WTC11 (cell line): ENCODE results near the gene DALRD3. TPM values are rescaled to one million over a fixed set of nuclear protein-coding genes. Genes with fewer than 3 reads are reported as not detected.
A peak's percentile ranks its signal among the peaks of the same experiment; 100 is the strongest.

Experiments
- ATAC-seq: fragments of 200-7000 bp; cut with Tn5 transposase; 2 replicates; pipeline ENCODE4 v1.10.0; 2021; ENCODE audit warnings: mild to moderate bottlenecking, moderate library complexity
- CTCF ChIA-PET: fragments of 300-600 bp; sonication (Branson Sonifier 250); formaldehyde crosslinking; loops from one replicate; lab custom pipeline; 2021; ENCODE audit warnings: antibody characterized with exemption; lab: Charles Lee
- POLR2A ChIA-PET: fragments of 350-600 bp; sonication (Branson Sonifier 250); formaldehyde crosslinking; loops from one replicate; lab custom pipeline; 2021; ENCODE audit warnings: antibody characterized with exemption; lab: Charles Lee
- DNase-seq: peaks from one replicate; pipeline ENCODE4 v3.0.0; 2021; ENCODE audit warnings: low spot score
- H3K27ac Mint-ChIP-seq: 2 replicates; pipeline ENCODE4 v1.8.0; 2021; ENCODE audit warnings: mixed read lengths
- H3K27me3 Mint-ChIP-seq: 2 replicates; pipeline ENCODE4 v1.8.0; 2021; ENCODE audit warnings: low read depth, mild to moderate bottlenecking, moderate library complexity, mixed read lengths
- H3K36me3 Mint-ChIP-seq: 2 replicates; pipeline ENCODE4 v1.8.0; 2021; ENCODE audit warnings: mixed read lengths
- H3K4me1 Mint-ChIP-seq: 2 replicates; pipeline ENCODE4 v1.8.0; 2022; ENCODE audit warnings: mixed read lengths
- H3K4me3 Mint-ChIP-seq: 2 replicates; pipeline ENCODE4 v1.8.0; 2021; ENCODE audit warnings: mild to moderate bottlenecking, moderate library complexity, mixed read lengths
- H3K9me3 Mint-ChIP-seq: 2 replicates; pipeline ENCODE4 v1.8.0; 2021; ENCODE audit warnings: mixed read lengths
- ATF1 ChIP-seq: sonication (generic); formaldehyde crosslinking; IDR thresholded peaks from 2 replicates; pipeline ENCODE4 v1.8.1; 2023; ENCODE audit warnings: mild to moderate bottlenecking, moderate library complexity, missing genetic modification reagents
- CREB1 ChIP-seq: sonication (generic); formaldehyde crosslinking; IDR thresholded peaks from 2 replicates; pipeline ENCODE4 v1.8.0; 2023; ENCODE audit warnings: mild to moderate bottlenecking, missing genetic modification reagents
- ELF4 ChIP-seq: sonication (generic); formaldehyde crosslinking; IDR thresholded peaks from 2 replicates; pipeline ENCODE4 v1.8.1; 2022; ENCODE audit warnings: low read depth, mild to moderate bottlenecking, moderate library complexity, missing genetic modification reagents
- EMX1 ChIP-seq: fragments of 250-450 bp; sonication (Bioruptor Pico); IDR thresholded peaks from 2 replicates; pipeline ENCODE4 v1.8.0; 2021; ENCODE audit warnings: mild to moderate bottlenecking
- FOXK1 ChIP-seq: sonication (generic); formaldehyde crosslinking; IDR thresholded peaks from 2 replicates; pipeline ENCODE4 v1.8.0; 2022; ENCODE audit warnings: mild to moderate bottlenecking, moderate library complexity, missing genetic modification reagents
- FOXP1 ChIP-seq: sonication (generic); formaldehyde crosslinking; IDR thresholded peaks from 2 replicates; pipeline ENCODE4 v1.8.0; 2022; ENCODE audit warnings: missing genetic modification reagents, mild to moderate bottlenecking, moderate library complexity, borderline replicate concordance
- GABPB1 ChIP-seq: sonication (generic); formaldehyde crosslinking; IDR thresholded peaks from 2 replicates; pipeline ENCODE4 v1.8.1; 2023; ENCODE audit warnings: mild to moderate bottlenecking, missing genetic modification reagents
- KAT7 ChIP-seq: sonication (generic); formaldehyde crosslinking; IDR thresholded peaks from 2 replicates; pipeline ENCODE4 v1.8.1; 2023; ENCODE audit warnings: missing genetic modification reagents, mild to moderate bottlenecking, borderline replicate concordance
- NFE2L1 ChIP-seq: sonication (generic); formaldehyde crosslinking; IDR thresholded peaks from 2 replicates; pipeline ENCODE4 v1.8.1; 2023; ENCODE audit warnings: missing genetic modification reagents
- NFYB ChIP-seq: sonication (generic); formaldehyde crosslinking; conservative IDR thresholded peaks from 2 replicates; pipeline ENCODE4 v1.8.0; 2022; ENCODE audit warnings: low read depth, missing genetic modification reagents
- NR1H2 ChIP-seq: sonication (generic); formaldehyde crosslinking; IDR thresholded peaks from 2 replicates; pipeline ENCODE4 v1.9.0; 2021; ENCODE audit warnings: mild to moderate bottlenecking, moderate library complexity, missing genetic modification reagents
- OVOL2 ChIP-seq: fragments of 250-450 bp; sonication (Bioruptor Pico); IDR thresholded peaks from 2 replicates; pipeline ENCODE4 v1.9.0; 2021; ENCODE audit warnings: mild to moderate bottlenecking, borderline replicate concordance
- SMAD4 ChIP-seq: sonication (generic); formaldehyde crosslinking; IDR thresholded peaks from 2 replicates; pipeline ENCODE4 v1.8.0; 2022; ENCODE audit warnings: mild to moderate bottlenecking, missing genetic modification reagents
- ZNF138 ChIP-seq: sonication (generic); formaldehyde crosslinking; conservative IDR thresholded peaks from 2 replicates; pipeline ENCODE4 v1.8.1; 2022; ENCODE audit warnings: mild to moderate bottlenecking, moderate library complexity, missing genetic modification reagents
- ZNF219 ChIP-seq: sonication (generic); formaldehyde crosslinking; IDR thresholded peaks from 2 replicates; pipeline ENCODE4 v1.8.0; 2023; ENCODE audit warnings: missing genetic modification reagents, mild to moderate bottlenecking, borderline replicate concordance
- ZNF232 ChIP-seq: sonication (generic); formaldehyde crosslinking; IDR thresholded peaks from 2 replicates; pipeline ENCODE4 v1.8.0; 2022; ENCODE audit warnings: mild to moderate bottlenecking, missing genetic modification reagents
- ZNF423 ChIP-seq: fragments of 250-450 bp; sonication (Bioruptor Pico); IDR thresholded peaks from 2 replicates; pipeline ENCODE4 v2.1.2; 2022; ENCODE audit warnings: mild to moderate bottlenecking, moderate library complexity
- total RNA-seq: library from RNA; stranded (reverse); gene quantifications from 3 replicates; pipeline ENCODE4 v1.2.3, GENCODE V29; 2021
- TF ChIP-seq, protein P1 (sequence below): sonication (generic); formaldehyde crosslinking; conservative IDR thresholded peaks from 2 replicates; pipeline ENCODE4 v1.8.1; 2022; ENCODE audit warnings: mild to moderate bottlenecking, missing genetic modification reagents
- TF ChIP-seq, protein P2 (sequence below): sonication (generic); formaldehyde crosslinking; IDR thresholded peaks from 2 replicates; pipeline ENCODE4 v1.8.1; 2023; ENCODE audit warnings: mild to moderate bottlenecking, missing genetic modification reagents, moderate library complexity
- TF ChIP-seq, protein P3 (sequence below): sonication (generic); formaldehyde crosslinking; IDR thresholded peaks from 2 replicates; pipeline ENCODE4 v1.8.1; 2023; ENCODE audit warnings: mild to moderate bottlenecking, moderate library complexity, missing genetic modification reagents
- TF ChIP-seq, protein P4 (sequence below): sonication (generic); formaldehyde crosslinking; IDR thresholded peaks from 2 replicates; pipeline ENCODE4 v1.8.1; 2023; ENCODE audit warnings: mild to moderate bottlenecking, missing genetic modification reagents
- TF ChIP-seq, protein P5 (sequence below): fragments of 250-450 bp; sonication (Bioruptor Pico); IDR thresholded peaks from 2 replicates; pipeline ENCODE4 v1.9.0; 2021; ENCODE audit warnings: mild to moderate bottlenecking, borderline replicate concordance
- TF ChIP-seq, protein P6 (sequence below): sonication (generic); formaldehyde crosslinking; IDR thresholded peaks from 2 replicates; pipeline ENCODE4 v1.8.0; 2022; ENCODE audit warnings: mild to moderate bottlenecking, missing genetic modification reagents
- TF ChIP-seq, protein P7 (sequence below): sonication (generic); formaldehyde crosslinking; conservative IDR thresholded peaks from 2 replicates; pipeline ENCODE4 v1.8.1; 2023; ENCODE audit warnings: mild to moderate bottlenecking, low read depth, missing genetic modification reagents, moderate library complexity

DALRD3 gene
- total RNA-seq, 1 experiment from 2014 or later: 41.4 TPM

DNA sequence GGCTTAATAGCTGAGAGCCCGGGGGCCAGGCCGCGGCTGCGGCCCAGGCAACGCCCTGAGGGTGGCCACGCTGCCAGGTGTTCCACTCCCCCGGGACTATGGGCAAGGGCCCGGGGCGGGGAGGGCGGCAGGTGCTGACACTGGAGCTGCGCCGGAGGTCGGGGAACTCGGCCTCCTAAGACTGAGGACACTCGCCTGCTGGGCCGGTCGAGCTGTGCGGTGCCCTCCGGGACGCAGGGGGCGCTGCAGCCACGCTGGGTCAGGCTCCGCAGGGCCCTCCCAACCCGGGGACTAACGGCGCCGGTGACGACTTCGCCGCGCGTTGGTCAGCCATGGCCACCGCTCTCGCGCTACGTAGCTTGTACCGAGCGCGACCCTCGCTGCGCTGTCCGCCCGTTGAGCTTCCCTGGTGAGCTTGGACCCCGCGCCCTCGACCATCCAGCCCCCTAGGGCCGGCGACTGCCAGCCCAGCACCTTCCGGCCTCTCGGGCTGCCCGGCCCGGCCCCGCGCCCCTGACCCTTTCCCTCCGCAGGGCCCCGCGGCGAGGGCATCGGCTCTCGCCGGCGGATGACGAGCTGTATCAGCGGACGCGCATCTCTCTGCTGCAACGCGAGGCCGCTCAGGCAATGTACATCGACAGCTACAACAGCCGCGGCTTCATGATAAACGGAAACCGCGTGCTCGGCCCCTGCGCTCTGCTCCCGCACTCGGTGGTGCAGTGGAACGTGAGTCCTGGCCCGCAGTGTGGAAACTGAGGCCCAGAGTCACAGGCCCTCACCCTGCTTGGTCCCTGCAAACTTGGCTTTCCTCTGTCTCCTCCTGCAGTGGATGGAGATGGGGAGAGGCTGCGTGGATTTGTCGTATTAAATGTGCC, 3.7 kb upstream of the DALRD3 start, which contains the start of gene NDUFAF3:
TSS of gene NDUFAF3 (plus strand) at position 309 of the 875 bp plus-strand sequence. CDS start at position 333, 24 bp downstream.
- peaks cover 29% of the 10 kb centered on the region for H3K4me1 Mint-ChIP-seq
- peak; percentile 97 for DNase-seq
- peak within 1 kb of the TSS; percentile 98 for H3K27ac Mint-ChIP-seq
- H3K27me3 Mint-ChIP-seq: no peaks in the 10 kb centered on the region
- CTCF ChIA-PET: interaction anchor here (0.6 to 8.2 kb wide), 28 partner anchors 9 to 586 kb away, joined by 3 to 124 read pairs (median 4); partner anchors contain the start of genes IP6K2, KLHDC8B, NCKIPSD and NICN1
- H3K36me3 Mint-ChIP-seq: peaks cover 47% of the 10 kb centered on the region
- H3K4me3 Mint-ChIP-seq: peak within 1 kb of the TSS; percentile 92
- POLR2A ChIA-PET: interaction anchor here (0.6 to 4.3 kb wide), 13 partner anchors 9 to 518 kb away, joined by 3 to 81 read pairs (median 5); partner anchors contain the start of genes CELSR3, IP6K2, P4HTM and QARS1
- no peaks in the 10 kb centered on the region for H3K9me3 Mint-ChIP-seq
- ATAC-seq: peak; percentile 71
- TF ChIP-seq, protein P1, sequence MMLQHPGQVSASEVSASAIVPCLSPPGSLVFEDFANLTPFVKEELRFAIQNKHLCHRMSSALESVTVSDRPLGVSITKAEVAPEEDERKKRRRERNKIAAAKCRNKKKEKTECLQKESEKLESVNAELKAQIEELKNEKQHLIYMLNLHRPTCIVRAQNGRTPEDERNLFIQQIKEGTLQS: no peak
- TF ChIP-seq ATF1 (CRISPR knock-in tag): no peak
- TF ChIP-seq NFYB (CRISPR knock-in tag): 0 out of 2 replicates have a peak, but pooled peaks have one; percentile 38
- no peak for TF ChIP-seq OVOL2
- TF ChIP-seq, protein P2, sequence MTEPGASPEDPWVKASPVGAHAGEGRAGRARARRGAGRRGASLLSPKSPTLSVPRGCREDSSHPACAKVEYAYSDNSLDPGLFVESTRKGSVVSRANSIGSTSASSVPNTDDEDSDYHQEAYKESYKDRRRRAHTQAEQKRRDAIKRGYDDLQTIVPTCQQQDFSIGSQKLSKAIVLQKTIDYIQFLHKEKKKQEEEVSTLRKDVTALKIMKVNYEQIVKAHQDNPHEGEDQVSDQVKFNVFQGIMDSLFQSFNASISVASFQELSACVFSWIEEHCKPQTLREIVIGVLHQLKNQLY (CRISPR knock-in tag): no peak; the same call in 1 of the 2 replicates
- TF ChIP-seq, protein P3, sequence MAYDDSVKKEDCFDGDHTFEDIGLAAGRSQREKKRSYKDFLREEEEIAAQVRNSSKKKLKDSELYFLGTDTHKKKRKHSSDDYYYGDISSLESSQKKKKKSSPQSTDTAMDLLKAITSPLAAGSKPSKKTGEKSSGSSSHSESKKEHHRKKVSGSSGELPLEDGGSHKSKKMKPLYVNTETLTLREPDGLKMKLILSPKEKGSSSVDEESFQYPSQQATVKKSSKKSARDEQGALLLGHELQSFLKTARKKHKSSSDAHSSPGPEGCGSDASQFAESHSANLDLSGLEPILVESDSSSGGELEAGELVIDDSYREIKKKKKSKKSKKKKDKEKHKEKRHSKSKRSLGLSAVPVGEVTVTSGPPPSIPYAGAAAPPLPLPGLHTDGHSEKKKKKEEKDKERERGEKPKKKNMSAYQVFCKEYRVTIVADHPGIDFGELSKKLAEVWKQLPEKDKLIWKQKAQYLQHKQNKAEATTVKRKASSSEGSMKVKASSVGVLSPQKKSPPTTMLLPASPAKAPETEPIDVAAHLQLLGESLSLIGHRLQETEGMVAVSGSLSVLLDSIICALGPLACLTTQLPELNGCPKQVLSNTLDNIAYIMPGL (CRISPR knock-in tag): peak; percentile 98
- TF ChIP-seq CREB1 (CRISPR knock-in tag): peak; percentile 84; the same call in 1 of the 2 replicates
- TF ChIP-seq, protein P4, sequence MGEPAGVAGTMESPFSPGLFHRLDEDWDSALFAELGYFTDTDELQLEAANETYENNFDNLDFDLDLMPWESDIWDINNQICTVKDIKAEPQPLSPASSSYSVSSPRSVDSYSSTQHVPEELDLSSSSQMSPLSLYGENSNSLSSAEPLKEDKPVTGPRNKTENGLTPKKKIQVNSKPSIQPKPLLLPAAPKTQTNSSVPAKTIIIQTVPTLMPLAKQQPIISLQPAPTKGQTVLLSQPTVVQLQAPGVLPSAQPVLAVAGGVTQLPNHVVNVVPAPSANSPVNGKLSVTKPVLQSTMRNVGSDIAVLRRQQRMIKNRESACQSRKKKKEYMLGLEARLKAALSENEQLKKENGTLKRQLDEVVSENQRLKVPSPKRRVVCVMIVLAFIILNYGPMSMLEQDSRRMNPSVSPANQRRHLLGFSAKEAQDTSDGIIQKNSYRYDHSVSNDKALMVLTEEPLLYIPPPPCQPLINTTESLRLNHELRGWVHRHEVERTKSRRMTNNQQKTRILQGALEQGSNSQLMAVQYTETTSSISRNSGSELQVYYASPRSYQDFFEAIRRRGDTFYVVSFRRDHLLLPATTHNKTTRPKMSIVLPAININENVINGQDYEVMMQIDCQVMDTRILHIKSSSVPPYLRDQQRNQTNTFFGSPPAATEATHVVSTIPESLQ (CRISPR knock-in tag): no peak
- no peak for TF ChIP-seq ZNF219 (CRISPR knock-in tag)
- TF ChIP-seq EMX1 (CRISPR knock-in tag): 0 out of 2 replicates have a peak, but pooled peaks have one; percentile 36
- TF ChIP-seq, protein P5, sequence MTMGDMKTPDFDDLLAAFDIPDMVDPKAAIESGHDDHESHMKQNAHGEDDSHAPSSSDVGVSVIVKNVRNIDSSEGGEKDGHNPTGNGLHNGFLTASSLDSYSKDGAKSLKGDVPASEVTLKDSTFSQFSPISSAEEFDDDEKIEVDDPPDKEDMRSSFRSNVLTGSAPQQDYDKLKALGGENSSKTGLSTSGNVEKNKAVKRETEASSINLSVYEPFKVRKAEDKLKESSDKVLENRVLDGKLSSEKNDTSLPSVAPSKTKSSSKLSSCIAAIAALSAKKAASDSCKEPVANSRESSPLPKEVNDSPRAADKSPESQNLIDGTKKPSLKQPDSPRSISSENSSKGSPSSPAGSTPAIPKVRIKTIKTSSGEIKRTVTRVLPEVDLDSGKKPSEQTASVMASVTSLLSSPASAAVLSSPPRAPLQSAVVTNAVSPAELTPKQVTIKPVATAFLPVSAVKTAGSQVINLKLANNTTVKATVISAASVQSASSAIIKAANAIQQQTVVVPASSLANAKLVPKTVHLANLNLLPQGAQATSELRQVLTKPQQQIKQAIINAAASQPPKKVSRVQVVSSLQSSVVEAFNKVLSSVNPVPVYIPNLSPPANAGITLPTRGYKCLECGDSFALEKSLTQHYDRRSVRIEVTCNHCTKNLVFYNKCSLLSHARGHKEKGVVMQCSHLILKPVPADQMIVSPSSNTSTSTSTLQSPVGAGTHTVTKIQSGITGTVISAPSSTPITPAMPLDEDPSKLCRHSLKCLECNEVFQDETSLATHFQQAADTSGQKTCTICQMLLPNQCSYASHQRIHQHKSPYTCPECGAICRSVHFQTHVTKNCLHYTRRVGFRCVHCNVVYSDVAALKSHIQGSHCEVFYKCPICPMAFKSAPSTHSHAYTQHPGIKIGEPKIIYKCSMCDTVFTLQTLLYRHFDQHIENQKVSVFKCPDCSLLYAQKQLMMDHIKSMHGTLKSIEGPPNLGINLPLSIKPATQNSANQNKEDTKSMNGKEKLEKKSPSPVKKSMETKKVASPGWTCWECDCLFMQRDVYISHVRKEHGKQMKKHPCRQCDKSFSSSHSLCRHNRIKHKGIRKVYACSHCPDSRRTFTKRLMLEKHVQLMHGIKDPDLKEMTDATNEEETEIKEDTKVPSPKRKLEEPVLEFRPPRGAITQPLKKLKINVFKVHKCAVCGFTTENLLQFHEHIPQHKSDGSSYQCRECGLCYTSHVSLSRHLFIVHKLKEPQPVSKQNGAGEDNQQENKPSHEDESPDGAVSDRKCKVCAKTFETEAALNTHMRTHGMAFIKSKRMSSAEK (CRISPR knock-in tag): no peak
- TF ChIP-seq, protein P6, sequence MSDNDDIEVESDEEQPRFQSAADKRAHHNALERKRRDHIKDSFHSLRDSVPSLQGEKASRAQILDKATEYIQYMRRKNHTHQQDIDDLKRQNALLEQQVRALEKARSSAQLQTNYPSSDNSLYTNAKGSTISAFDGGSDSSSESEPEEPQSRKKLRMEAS (CRISPR knock-in tag): peak; percentile 73
- 0 out of 2 replicates have a peak, but pooled peaks have one; percentile 72 for TF ChIP-seq NFE2L1 (CRISPR knock-in tag)
- 0 out of 2 replicates have a peak, but pooled peaks have one; percentile 2 for TF ChIP-seq SMAD4
- peak; percentile 39; the same call in 1 of the 2 replicates for TF ChIP-seq ZNF232
- peak; percentile 63 for TF ChIP-seq ZNF423 (CRISPR knock-in tag)
- no peak for TF ChIP-seq NR1H2 (CRISPR knock-in tag)
- TF ChIP-seq ZNF138 (CRISPR knock-in tag): no peak
- 0 out of 2 replicates have a peak, but pooled peaks have one; percentile 16 for TF ChIP-seq KAT7
- TF ChIP-seq, protein P7, sequence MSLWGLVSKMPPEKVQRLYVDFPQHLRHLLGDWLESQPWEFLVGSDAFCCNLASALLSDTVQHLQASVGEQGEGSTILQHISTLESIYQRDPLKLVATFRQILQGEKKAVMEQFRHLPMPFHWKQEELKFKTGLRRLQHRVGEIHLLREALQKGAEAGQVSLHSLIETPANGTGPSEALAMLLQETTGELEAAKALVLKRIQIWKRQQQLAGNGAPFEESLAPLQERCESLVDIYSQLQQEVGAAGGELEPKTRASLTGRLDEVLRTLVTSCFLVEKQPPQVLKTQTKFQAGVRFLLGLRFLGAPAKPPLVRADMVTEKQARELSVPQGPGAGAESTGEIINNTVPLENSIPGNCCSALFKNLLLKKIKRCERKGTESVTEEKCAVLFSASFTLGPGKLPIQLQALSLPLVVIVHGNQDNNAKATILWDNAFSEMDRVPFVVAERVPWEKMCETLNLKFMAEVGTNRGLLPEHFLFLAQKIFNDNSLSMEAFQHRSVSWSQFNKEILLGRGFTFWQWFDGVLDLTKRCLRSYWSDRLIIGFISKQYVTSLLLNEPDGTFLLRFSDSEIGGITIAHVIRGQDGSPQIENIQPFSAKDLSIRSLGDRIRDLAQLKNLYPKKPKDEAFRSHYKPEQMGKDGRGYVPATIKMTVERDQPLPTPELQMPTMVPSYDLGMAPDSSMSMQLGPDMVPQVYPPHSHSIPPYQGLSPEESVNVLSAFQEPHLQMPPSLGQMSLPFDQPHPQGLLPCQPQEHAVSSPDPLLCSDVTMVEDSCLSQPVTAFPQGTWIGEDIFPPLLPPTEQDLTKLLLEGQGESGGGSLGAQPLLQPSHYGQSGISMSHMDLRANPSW: no peak
- 0 out of 2 replicates have a peak, but pooled peaks have one; percentile 11 for TF ChIP-seq ELF4
- peak; percentile 81; the same call in 1 of the 2 replicates for TF ChIP-seq FOXK1 (CRISPR knock-in tag)
- TF ChIP-seq FOXP1: peak; percentile 79
- peak; percentile 11; the same call in 1 of the 2 replicates for TF ChIP-seq GABPB1 (CRISPR knock-in tag)
